Uterus (tissue), 2 donors: ENCODE results near the gene DAB2.

Experiments
- POLR2A ChIP-seq, 2 donors: fragments of 450-650 bp; IDR thresholded peaks; one replicate each; pipeline ENCODE4 v1.6.1; 2016; ENCODE audit warnings: antibody characterized with exemption in 2 of 2, mild to moderate bottlenecking in 1 of 2, moderate library complexity in 1 of 2
- TF ChIP-seq, protein P1 (sequence below), 4 experiments: fragments of 200-600 bp in 2 of 4; fragments of 450-650 bp in 2 of 4; sonication (generic) in 2 of 4; IDR thresholded peaks; one replicate each; pipeline ENCODE4 v1.5.1; 2016 to 2019; ENCODE audit warnings: antibody characterized with exemption in 4 of 4, mild to moderate bottlenecking in 2 of 4, moderate library complexity in 1 of 4

DNA sequence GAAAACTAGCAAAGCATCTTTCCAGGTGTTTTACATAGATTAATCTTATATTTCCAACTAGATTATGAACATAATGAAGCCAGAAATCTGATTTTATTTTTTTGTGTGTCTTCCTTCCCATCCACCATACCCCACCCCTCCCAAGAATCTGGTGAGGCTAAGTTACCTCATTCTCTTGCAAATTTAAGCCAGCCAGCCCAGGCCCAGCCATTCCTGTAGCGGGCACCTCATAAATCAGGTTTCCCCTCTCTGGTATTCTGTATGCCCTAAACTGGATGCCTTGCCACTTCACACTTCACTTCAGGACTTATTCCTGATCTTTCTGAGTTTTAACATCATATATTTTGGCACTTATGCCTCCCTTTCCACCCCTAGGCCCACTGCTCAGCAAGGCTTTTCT lies 82.3 kb downstream of the DAB2 start:
- TF ChIP-seq, protein P1, sequence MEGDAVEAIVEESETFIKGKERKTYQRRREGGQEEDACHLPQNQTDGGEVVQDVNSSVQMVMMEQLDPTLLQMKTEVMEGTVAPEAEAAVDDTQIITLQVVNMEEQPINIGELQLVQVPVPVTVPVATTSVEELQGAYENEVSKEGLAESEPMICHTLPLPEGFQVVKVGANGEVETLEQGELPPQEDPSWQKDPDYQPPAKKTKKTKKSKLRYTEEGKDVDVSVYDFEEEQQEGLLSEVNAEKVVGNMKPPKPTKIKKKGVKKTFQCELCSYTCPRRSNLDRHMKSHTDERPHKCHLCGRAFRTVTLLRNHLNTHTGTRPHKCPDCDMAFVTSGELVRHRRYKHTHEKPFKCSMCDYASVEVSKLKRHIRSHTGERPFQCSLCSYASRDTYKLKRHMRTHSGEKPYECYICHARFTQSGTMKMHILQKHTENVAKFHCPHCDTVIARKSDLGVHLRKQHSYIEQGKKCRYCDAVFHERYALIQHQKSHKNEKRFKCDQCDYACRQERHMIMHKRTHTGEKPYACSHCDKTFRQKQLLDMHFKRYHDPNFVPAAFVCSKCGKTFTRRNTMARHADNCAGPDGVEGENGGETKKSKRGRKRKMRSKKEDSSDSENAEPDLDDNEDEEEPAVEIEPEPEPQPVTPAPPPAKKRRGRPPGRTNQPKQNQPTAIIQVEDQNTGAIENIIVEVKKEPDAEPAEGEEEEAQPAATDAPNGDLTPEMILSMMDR (IDR thresholded peaks at IDR 0.05) = no peak
- TF ChIP-seq POLR2A (IDR thresholded peaks at IDR 0.05) = no peak
